Stimulated activated CD8-positive, alpha-beta memory T cell treated with anti-CD3 and anti-CD28 coated beads, Interleukin-2, amount 100 ng/mL, for 1 hour (primary cell): ENCODE results near the gene CTSD.

Experiments
- DNase-seq, 2 donors: peaks; one replicate each; pipeline ENCODE4 v3.0.0-alpha.2; 2020; ENCODE audit warnings: low read depth in 2 of 2

CTSD gene

DNA sequence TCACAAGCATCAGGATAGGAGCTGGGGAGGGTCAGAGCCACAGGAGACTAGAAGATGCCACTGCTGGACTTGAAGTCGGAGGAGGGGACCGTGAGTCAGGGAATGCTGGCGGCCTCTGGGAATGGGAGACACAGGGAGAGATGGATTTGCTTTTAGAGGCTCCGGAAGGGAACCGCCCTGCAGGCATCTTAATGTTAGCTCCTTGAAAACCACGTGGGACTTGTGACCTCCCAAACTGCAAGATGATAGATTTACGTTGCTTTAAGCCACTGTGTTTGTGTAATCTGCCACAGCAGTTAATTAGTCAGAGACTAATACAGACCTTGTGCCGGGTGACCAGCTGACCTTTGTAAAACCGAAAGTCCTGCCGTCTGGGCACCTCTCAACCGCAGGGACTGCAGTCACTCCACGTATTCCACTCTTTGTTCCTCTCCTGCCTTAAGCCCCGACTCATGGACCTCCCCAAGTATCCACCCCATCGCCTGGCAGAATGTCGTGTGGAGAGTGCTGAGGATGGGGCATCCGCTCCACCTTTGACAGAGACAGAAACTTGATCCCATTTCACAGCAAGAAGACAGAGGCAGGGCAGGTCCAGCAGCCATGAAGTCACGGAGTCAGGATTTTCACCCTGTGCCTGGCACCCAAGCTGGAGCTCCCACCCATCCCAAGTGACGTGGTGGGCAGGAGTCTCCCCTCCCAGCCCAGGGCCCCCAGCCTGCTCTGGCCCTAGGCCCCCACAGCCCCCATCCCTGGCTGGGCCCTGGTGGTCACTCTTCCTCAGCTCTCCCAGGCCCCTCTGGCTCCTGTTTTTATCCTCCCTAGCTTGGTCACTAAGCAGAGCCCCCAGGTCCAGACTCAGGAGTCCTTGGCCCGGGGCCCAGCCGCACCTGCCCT lies 19.4 kb upstream of the CTSD start:
- no peak for DNase-seq

DNA sequence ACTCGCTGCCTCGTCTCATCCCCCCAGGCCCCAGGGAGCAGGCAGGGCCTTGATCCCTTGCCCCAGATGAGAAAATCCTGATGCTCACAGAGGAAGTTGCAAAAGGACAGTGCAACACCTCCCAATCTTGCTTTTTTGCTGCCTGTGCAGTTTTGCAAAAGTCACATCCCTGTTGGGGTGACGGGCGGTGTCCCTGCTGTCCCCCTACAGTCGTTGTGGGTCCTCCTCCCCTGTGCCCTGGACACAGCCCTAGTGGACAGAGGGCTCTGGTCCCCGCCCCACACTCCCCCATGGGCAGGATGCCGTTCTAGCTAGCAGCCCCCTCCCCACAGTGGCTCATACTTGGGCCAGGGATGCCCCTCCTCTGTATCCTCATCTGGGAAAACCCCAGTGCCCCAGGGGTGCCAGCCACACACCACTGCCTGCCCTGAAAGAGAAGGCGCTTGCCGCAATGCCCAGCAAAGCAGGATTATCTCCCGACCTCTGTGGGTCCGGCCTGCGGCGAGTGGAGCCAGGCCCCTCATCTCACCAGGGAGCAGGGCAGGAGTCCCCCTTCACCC lies 18.4 kb upstream of the CTSD start:
- no peak for DNase-seq

GRCh38 chr11:1781593-1781975 lies 17.9 kb upstream of the CTSD start:
- no peak for DNase-seq

GRCh38 chr11:1780700-1781592 lies 17.2 kb upstream of the CTSD start:
- no peak for DNase-seq

DNA sequence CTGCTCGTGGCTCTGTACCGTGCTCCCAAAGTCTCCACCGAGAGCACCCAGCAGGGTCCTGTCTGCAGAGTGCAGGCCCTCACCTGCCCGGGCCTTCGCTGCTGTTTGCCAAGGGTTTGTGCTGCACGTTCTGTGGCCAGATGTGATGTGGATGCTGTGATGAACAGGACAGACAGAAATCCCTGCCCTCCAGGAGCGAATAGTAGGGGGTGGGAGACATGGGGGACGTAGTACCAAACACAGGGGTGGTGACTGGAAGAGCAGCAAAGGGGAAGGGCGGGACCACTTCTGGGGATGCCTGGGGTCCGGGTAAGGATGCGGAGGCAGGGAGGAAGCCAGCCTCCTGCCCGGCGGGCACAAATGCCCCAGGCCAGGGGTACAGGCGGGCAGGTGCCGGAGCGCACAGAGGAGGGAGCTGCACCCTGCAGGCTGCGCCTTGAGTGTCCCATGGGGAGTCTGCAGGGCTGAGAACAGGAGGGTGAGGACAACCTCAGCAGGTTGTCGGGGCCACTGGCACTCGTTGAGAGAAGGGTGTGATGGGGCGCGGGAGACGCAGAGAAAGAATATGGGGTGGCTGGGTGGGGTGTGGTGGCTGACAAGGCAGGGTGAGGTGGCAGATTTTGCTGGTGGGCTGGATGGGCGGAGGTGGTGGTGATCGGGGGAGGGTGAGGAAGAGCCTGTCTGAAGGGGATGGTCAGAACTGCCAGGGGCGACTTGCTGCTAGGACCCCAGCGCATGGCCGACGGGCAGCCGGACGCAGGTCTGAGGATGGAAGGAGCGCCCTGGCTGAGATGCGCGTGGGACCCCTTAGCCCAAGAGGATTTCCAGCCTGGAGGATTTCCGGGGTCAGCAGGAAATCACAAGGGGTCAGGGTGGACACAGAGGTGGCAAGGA lies 16.3 kb upstream of the CTSD start:
- no peak for DNase-seq

DNA sequence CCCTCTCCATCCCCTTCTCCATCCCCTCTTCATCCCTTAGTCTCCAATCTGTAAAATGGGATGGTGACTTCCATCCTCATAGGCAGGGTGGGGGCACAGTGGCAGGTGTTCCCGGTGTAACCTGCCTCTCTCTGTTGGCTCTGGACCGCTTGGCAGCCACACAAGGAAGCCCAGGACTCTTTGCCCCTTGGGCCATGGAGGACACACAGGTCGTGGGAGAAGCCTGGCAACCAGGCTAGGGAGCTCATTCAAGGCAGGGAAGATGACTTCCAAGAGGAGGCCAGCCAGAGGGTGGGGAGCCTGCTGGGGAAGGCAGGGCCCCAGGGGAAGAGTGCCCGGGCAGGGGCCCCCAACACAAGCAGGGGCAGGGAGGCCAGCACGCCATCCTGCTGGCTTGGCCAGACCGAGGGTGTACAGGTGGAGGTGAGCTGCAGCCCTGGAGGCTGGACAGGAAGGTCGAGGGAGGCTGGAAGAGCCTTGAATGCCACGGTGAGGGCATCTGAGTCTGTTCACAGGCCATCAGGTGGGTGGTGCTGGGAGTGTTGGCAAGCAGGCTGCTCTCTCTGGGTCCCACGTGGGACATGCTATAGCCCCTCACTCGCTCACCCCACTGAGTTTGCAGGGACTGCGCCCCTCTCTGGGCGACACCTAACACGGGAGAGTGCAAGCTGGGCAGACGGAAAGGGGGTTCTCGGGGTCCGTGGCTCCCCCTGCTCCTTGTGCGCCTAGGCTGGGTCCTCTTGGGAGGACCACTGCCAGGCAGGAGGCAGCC lies 15.5 kb upstream of the CTSD start:
- DNase-seq, result no peak

DNA sequence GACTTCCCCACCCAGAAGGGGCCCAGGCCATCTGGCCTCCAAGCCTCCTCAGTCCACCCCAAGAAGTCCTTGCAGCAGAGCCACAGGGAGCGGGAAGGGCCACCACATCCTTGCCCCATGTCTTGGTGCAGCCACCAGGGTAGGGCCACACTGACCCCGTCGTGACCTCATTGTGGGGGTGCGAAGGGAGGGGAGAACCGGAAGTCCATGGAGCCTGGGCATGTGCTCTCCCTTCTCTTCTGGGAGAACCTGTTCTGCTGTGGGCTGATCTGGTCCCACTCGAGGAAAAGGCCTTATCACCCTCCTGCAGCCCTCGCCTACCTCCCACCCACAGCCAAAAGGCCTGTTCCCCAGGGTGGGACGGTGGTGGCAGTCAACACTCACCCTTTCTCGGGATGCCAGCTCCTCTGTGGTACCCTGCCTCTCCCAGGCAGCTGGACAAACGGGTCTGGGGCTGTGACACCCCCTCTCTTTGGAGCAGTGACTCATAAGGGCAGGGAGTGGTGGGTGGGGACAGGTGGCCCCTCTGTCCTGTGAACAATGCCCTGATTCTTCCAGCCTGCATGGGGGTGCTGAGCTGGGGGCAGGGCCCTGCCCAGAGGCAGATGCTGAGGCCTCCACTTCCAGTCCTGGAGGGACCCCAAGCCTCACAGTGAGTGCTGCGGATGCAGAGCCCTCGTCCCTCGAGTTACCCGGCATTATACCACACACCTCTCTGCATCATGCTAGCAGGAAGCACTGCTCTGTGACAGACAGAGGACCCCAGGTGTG lies 14.6 kb upstream of the CTSD start:
- no peak for DNase-seq

GRCh38 chr11:1777737-1778136 lies 14.0 kb upstream of the CTSD start:
- no peak for DNase-seq

DNA sequence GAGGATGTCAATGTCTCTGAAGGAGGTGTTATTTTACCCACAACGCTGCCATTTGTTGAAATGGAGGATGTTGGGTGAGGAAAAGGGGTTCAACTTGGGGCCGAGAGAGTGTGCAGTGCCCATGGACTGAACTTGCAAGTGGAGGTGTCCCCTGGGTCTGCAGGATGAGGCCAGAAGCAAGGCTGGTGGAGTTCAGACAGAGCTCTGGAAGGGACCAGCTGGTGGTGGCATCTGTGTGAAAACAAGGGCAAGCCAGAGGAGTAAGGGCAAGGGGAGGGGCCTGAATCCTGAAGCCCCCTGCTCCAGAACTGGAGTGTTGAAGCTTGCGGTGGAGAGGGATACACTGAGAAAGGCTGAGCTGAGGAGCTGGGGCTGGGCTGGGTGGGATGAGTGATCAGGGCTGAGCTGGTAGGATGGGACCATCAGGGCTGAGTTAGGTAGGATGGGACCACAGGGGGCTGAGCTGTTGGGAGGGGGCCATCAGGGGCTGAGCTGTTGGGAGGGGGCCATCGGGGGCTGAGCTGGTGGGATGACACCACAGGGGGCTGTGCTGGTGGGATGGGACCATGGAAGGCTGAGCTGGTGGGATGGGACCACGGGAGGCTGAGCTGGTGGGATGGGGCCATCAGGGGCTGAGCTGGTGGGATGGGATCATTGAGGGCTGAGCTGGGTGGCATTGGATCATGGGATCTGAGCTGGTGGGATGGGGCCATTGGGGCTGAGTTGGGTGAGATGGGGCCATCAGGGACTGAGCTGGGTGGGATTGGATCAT lies 13.4 kb upstream of the CTSD start:
- no peak for DNase-seq

DNA sequence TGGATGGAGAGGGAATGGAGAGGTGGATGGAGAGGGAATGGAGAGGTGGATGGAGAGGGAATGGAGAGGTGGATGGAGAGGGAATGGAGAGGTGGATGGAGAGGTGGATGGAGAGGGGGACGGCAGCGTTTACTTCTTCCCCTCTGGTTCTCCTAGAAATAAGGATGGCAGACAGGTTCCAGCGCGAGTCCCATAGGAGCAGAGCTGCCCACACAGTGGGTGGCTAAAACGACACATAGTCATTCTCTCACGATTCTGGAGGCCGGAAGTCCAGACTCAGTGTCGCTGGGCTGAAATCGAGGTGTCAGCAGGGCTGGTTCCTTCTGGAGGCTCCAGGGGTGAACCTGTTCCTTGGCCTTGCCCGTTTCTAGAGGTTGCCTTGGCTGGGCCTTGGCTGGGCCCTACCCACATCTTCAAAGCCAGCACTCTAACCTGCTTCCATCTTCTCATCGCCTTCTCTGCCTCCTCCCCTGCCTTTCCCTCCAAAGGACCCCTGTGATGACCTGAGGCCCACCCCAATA lies 12.7 kb upstream of the CTSD start:
- no peak for DNase-seq

- DNase-seq, result no peak
Observed at GRCh38 chr11:1774886-1775285, 11.2 kb upstream of the CTSD start.

GRCh38 chr11:1773994-1774550 lies 10.3 kb upstream of the CTSD start:
- DNase-seq, result no peak

GRCh38 chr11:1773131-1773993 lies 9.6 kb upstream of the CTSD start:
- DNase-seq, result no peak

DNA sequence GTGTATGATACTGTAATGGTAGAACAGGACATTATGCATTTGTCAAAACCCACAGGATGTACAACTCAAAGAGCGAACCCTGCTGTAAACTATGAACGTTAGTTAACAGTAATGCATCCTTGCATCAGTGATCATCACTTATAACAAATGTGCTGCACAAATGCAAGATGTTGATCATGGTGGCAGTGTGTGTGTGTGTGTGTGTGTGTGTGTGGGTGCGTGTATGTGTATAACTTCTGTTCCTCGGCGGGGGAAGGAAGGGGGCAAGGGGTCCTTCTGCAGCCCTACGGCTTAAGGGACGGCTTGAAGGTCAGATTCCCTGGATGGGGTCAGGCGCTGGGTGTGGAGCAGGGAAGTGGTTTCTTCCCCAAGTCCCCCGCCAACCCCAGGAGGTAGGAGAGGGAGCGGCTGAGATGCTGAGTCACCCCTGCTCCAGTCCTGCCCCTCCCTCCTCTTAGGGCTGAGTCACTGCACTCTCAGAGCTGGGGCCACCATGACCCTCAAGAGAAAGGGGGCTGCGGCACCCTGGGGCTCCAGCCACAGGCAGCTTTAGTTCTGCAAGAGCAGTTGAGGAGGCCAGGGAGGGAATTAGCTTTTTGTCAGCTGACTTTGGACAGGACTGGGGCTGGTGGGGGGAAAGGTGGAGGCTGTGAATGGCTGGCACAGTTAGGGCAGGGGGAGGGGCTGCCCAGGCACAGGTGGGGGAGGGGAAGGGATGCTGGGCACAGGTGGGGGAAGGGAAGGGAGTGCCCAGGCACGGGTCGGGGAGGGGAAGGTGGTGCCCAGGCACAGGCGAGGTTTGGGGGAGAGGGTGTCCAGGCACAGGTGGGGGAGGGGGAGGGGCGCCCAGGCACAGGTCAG lies 8.8 kb upstream of the CTSD start:
- no peak for DNase-seq

DNA sequence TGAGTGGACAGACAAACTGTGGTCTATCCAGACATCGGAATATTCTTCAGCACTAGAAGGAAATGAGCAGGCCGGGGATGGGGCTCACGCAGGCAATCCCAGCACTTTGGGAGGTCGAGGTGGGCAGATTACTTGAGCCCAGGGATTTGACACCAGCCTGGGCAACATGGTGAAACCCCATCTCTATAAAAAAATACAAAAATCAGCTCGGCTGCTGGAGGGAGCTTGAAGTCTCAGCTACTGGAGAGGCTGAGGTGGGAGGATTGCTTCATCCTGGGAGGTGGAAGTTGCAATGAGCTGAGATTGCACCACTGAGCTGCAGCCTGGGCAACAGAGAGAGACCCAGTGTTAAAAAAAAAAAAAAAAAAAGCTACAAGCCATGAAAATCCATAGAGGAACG lies 8.0 kb upstream of the CTSD start:
- DNase-seq, result no peak

DNA sequence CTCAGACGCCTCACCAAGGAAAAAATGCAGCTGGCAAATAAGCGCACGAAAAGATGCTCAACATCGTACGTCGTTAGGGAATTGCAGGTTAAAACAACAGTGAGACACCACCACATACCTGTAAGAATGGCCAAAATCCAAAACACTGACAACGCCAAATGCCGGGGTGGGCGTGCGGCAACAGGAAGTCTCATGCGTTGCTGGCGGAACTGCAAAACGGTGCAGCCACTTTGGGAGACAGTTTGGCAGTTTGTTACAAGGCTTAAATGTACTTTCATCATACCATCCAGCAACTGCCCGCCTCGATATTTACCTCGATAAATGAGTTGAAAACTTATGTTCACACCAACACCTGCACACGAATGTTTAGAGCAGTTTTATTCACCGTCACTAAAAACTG lies 7.5 kb upstream of the CTSD start:
- DNase-seq, result no peak

DNA sequence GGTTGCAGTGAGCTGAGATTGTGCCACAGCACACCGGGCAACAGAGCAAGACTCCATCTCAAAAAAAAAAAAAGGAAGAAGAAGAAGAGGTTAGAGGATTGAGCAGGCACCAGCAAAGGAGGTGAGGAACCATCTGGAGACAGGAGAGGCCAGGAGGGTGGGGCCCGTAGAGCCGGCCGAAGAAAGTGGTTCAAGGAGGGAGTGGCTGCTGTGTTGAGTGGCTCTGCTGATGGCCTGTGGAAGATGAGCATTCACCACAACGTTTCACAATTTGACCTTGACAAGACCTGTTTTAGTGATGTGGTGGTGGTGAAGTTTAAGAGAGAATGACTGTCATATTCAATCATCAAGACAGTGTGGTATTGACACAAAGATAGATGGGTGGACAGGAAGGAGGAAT lies 6.8 kb upstream of the CTSD start:
- DNase-seq, result no peak
